Mammary epithelial cell (primary cell): ENCODE results near the gene BTBD2.

Experiments used
- CTCF ChIP-seq, 2 donors: IDR thresholded peaks in 1 of 2; conservative IDR thresholded peaks in 1 of 2; 2 replicates each; pipeline ENCODE4 v1.5.1; 2011 to 2012; ENCODE audit warnings: inconsistent platforms in 2 of 2, low read length in 2 of 2, mild to moderate bottlenecking in 2 of 2, control low read depth in 1 of 2, low read depth in 1 of 2; ENCODE audit not compliant: insufficient read depth in 1 of 2; ENCODE audit errors: extremely low read depth in 1 of 2
- EZH2 ChIP-seq: IDR thresholded peaks from 2 replicates; pipeline ENCODE4 v1.6.1; 2012; ENCODE audit warnings: low read length, inconsistent platforms, borderline replicate concordance

- no peak for TF ChIP-seq EZH2
- no peak for TF ChIP-seq CTCF (conservative IDR thresholded peaks at IDR 0.05 in 1 of 2, IDR thresholded peaks at IDR 0.05 in 1 of 2; ENCODE audit: extremely low read depth in 1 of 2, insufficient read depth in 1 of 2, low read depth in 1 of 2, low read length in 2 of 2)
These were observed 54.3 kb downstream of the BTBD2 start for GRCh38 chr19:1961000-1961883.
